ENCODE measurements around the gene C19orf33. TPM values are rescaled to one million over a fixed set of nuclear protein-coding genes. Genes with fewer than 3 reads are reported as not detected.

Gene C19orf33
- total RNA-seq, 4 donors from 2014 or later = 5.8 to 7.0 TPM; not detected in 2

DNA sequence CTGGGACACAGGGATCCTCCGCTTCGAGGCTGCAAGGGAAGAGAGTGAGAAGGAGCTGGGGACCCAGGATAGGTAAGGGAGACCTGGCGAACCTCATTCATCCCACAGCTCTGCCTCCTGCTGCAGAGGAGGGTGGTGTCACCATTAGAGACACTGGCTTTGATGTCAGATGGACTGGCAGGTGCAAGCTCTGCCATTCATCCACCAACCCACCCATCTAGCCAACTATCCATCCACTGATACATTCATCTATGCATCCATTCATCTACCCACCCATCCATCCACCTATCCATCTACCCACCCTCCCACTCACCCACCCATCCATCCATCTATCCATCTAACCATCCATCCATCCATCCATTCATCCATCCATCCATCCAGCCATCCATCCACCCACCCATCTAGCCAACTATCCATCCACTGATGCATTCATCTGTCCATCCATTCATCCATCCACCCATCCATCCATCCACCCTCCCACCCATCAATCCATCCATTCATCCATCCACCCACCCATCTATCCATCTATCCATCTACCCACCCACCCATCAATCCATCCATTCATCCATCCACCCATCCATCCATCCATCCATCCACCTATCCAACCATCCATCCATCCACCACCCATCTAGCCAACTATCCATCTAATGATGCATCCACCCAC lies 5.7 kb downstream of the C19orf33 start:
- H3K4me1 ChIP-seq = no peaks in the 10 kb centered on the region
- no peak overlapping the region for H3K27ac ChIP-seq
- DNase-seq = no peak
- intact Hi-C loops (cut with DNase I; ENCODE audit: low total_unique reads) = no loop called here
- H3K36me3 ChIP-seq = peaks cover 0 to 26% of the 10 kb centered on the region in 2 donors
- H3K27me3 ChIP-seq = no peaks in the 10 kb centered on the region
- no peak for ATAC-seq
- H3K4me3 ChIP-seq = no peak overlapping the region
- in situ Hi-C loops (cut with MboI; ENCODE audit: low sequenced_read_pairs in 4 of 4) = no loop called here
- TF ChIP-seq, protein P1, sequence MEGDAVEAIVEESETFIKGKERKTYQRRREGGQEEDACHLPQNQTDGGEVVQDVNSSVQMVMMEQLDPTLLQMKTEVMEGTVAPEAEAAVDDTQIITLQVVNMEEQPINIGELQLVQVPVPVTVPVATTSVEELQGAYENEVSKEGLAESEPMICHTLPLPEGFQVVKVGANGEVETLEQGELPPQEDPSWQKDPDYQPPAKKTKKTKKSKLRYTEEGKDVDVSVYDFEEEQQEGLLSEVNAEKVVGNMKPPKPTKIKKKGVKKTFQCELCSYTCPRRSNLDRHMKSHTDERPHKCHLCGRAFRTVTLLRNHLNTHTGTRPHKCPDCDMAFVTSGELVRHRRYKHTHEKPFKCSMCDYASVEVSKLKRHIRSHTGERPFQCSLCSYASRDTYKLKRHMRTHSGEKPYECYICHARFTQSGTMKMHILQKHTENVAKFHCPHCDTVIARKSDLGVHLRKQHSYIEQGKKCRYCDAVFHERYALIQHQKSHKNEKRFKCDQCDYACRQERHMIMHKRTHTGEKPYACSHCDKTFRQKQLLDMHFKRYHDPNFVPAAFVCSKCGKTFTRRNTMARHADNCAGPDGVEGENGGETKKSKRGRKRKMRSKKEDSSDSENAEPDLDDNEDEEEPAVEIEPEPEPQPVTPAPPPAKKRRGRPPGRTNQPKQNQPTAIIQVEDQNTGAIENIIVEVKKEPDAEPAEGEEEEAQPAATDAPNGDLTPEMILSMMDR (IDR thresholded peaks at IDR 0.05 in 4 of 5, conservative IDR thresholded peaks at IDR 0.05 in 1 of 5) = no peak
- TF ChIP-seq POLR2A (IDR thresholded peaks at IDR 0.05) = no peak
- H3K9me3 ChIP-seq = no peaks in the 10 kb centered on the region

DNA sequence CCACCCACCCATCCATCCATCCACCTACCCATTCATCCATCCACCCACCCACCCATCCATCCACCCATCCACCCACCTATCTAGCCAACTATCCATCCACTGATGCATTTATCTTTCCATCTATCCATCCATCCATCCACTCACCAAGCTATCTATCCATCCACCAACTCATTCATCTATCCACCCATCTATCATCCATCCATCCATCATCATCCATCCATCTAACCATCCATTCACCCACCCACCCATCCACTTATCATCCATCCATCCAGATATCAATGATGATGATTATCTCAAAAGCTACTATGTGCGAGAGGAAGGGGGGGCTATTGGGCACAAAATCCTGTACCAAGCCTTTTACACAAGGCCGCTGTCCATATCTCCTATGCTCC lies 6.2 kb downstream of the C19orf33 start:
- Histone ChIP-seq H3K4me1 (peaks cover 0 to 2% of the 10 kb centered on the region in 2 donors), H3K27me3 (no peaks in the 10 kb centered on the region), H3K4me3 (no peak overlapping the region), H3K36me3 (peaks cover 0 to 22% of the 10 kb centered on the region in 2 donors), H3K27ac (no peak overlapping the region), H3K9me3 (no peaks in the 10 kb centered on the region)
- in situ Hi-C loops (cut with MboI; ENCODE audit: low sequenced_read_pairs in 4 of 4) = no loop called here
- intact Hi-C loops (cut with DNase I; ENCODE audit: low total_unique reads) = no loop called here
- TF ChIP-seq, protein P1 (IDR thresholded peaks at IDR 0.05 in 4 of 5, conservative IDR thresholded peaks at IDR 0.05 in 1 of 5) = no peak
- TF ChIP-seq POLR2A (IDR thresholded peaks at IDR 0.05) = no peak
- ATAC-seq = no peak
- no peak for DNase-seq

DNA sequence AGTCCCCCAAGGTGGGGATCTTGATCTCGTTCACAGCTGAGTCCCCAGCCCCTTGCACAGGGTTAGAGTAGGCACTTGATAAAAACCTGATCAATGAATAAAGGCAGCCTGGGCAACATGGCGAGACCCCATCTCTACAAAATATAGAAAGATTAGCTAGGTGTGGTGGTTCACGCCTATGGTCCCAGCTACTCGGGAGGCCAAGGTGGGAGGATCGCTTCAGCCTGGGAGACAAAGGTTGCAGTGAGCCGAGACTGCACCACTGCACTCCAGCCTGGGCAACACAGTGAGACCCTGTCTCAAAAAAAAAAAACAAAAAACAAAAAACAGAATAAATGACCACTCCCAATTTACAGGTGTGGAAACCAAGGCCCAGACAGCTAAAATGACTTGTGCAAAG lies 6.9 kb downstream of the C19orf33 start:
- no peak for ATAC-seq
- Histone ChIP-seq H3K4me3 (no peak overlapping the region), H3K9me3 (no peaks in the 10 kb centered on the region), H3K4me1 (peaks cover 0 to 3% of the 10 kb centered on the region in 2 donors), H3K27me3 (no peaks in the 10 kb centered on the region), H3K36me3 (peaks cover 0 to 22% of the 10 kb centered on the region in 2 donors), H3K27ac (no peak overlapping the region)
- intact Hi-C loops (cut with DNase I; ENCODE audit: low total_unique reads) = no loop called here
- in situ Hi-C loops (cut with MboI; ENCODE audit: low sequenced_read_pairs in 4 of 4) = no loop called here
- DNase-seq = no peak
- TF ChIP-seq POLR2A (IDR thresholded peaks at IDR 0.05) = no peak
- TF ChIP-seq, protein P1 (IDR thresholded peaks at IDR 0.05 in 4 of 5, conservative IDR thresholded peaks at IDR 0.05 in 1 of 5) = no peak

DNA sequence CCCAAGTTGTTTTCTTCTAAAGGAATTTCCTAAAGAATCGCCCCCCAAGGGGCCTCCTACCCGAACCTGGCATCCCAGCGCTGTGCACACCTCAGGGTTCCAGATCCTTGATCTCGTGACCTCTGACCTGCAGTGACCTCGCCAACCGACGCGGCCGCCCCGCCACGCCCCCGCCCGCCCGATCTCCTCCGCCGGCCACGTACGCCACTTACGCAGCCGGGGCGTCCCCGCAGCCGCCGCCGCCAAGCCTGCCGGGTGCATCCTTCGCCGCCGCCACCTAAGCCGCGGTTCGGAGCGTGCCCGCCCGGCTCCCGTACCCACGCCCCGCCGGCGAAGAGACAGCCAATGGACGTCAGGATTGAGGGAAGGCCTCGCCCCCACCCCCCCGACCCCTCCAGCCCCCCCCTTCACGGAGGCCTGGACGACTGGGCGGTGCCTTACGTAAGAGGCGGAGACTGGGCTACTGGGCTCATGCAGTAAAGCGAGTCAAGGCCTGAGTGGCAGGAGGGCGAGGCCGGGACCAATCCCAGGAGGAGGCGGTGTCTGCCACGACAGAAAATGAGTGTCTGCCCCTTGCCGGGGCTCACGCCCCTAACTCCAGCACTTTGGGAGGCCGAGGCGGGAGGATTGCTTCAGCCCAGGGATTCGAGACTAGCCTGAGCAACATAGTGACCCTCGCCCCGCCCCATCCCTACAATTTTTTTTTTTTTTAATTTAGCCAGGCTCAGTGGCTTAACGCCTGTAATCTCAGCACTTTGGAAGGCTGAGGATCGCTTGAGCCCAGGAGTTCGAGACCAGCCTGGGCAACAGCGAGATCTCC lies 11.8 kb downstream of the C19orf33 start, which contains the start of gene YIF1B:
YIF1B (minus strand) TSS at position 291 of the 820 bp plus-strand sequence; CDS start at position 261, 30 bp downstream.
- peak; percentile 95 to 97 for DNase-seq
- in situ Hi-C loops (cut with MboI; ENCODE audit: low sequenced_read_pairs in 4 of 4) (no loop called here), intact Hi-C loops (cut with DNase I; ENCODE audit: low total_unique reads) (loop anchor here (1.0 to 5.0 kb wide), 2 partner anchors 20 to 409 kb away; partner anchors contain the start of genes SIPA1L3 and WDR87)
- Histone ChIP-seq H3K9me3 (no peaks in the 10 kb centered on the region), H3K36me3 (no peaks in the 10 kb centered on the region), H3K4me3 (peak within 1 kb of the TSS; percentile 59 to 76 (median 66)), H3K4me1 (peaks cover 6 to 9% of the 10 kb centered on the region in 2 donors), H3K27me3 (peaks cover 0 to 11% (median 0%) of the 10 kb centered on the region in 3 donors), H3K27ac (peak within 1 kb of the TSS; percentile 85 to 93 (median 92))
- TF ChIP-seq, protein P1 (IDR thresholded peaks at IDR 0.05 in 4 of 5, conservative IDR thresholded peaks at IDR 0.05 in 1 of 5) = no peak
- TF ChIP-seq POLR2A (IDR thresholded peaks at IDR 0.05) = peak in 1 of 2 donors; percentile 36
- peak; percentile 98 for ATAC-seq

All from gastrocnemius medialis (tissue), 4 donors.